COLO668 (cell line): ENCODE results near the gene BRI3BP.
"Not testable (repeated sequence)": the region's sequence is repeated elsewhere in the genome, so short reads cannot be mapped to it uniquely, and the experiment has no call there.

Source experiments
- DNase-seq: peaks from one replicate; lab custom pipeline; 2025; ENCODE audit not compliant: unreplicated experiment; lab: John Stamatoyannopoulos, UW

BRI3BP gene

DNA sequence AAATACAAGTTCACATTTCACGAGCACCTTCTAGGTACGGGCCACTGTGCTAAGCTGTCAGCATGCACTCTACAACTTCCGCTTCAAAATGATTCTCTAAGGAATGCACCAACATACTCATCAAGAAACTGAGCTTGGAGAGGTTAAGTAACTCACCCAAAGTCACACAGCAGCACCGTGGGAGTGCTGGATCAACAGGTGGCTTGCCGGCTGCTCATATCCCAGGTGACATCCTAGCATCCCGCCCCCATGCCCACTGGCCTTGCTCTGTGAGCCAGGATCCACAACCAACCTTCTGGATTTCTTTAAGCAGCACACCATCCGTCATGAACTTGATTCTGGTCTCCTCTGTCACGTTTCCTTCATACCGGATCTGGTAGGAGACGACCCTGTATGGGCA is 21.2 kb upstream of the BRI3BP start:
- DNase-seq = no peak

DNA sequence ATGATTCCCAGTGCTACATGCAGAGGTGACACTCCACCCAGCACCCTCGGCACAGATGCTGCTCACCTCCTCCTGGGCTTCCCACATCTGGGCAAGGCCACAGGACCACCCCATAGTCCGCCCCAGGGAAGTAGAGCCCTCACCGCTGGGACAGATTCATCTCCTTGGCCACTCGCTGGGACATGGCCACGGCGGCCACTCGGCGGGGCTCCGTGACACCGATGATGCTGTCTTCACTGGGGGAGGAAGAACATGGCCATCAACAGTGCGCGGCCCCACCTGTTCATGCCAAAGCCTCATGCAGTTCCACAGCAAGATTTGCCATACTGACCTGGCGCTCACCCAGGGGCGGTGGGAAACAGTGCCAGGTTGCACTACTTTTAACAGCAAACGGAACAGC is 18.2 kb upstream of the BRI3BP start:
- no peak for DNase-seq

DNA sequence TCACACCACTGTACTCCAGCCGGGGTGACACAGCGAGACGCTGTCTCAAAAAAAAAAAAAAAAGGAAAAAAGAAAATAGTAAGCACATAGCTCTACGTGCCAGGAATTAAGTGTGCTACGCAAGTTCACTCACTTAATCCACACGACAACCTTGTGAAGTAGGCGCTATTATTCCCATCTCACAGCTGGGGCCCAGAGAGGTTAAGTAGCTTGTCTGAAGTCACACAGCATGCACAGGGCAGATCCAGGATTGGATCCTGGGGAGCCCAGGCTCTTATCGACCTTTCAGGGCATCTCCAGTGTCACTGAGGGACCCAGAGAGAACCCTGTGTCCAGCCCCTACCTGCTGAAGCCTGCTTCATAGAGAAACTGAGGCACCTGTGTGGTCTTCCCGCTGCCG is 16.4 kb upstream of the BRI3BP start:
- no peak for DNase-seq

GRCh38 chr12:124979568-124979967 is 13.9 kb upstream of the BRI3BP start:
- DNase-seq = peak; percentile 11

- DNase-seq = no peak
These were observed 13.2 kb upstream of the BRI3BP start for GRCh38 chr12:124980098-124980892.

- DNase-seq = not testable (repeated sequence)
These were observed 6.6 kb upstream of the BRI3BP start for GRCh38 chr12:124986876-124987275.

- DNase-seq = peak; percentile 90
These were observed 395 bp upstream of the BRI3BP start for GRCh38 chr12:124992874-124993625.

DNA sequence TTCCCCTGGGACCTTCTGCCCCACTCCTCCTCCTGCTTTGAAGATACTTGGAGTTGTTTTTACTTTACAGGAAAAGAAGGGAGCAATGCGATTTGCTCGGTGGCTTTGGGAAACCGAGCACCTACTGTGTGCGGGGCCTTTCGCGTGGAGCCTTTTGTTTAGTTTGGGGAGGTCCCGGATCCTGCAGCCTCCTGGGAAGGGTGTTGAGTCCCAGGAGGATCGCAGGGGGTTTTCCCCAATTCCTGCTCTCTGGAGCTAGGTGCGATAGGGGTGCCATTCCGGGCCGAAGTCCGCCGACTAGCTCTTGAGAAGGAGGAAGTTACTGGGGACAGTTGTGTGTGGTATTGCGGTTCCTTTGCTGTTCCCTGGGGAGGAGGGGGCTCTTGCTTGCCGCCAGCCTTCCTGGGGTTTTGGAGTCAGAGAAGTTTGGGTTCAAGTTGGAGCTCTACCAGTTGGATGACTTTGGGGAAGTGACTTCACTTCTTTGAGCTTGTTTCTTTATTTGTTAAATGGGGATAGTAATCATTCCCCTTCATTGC is 1.1 kb downstream of the BRI3BP start:
- DNase-seq = peak; percentile 53

DNA sequence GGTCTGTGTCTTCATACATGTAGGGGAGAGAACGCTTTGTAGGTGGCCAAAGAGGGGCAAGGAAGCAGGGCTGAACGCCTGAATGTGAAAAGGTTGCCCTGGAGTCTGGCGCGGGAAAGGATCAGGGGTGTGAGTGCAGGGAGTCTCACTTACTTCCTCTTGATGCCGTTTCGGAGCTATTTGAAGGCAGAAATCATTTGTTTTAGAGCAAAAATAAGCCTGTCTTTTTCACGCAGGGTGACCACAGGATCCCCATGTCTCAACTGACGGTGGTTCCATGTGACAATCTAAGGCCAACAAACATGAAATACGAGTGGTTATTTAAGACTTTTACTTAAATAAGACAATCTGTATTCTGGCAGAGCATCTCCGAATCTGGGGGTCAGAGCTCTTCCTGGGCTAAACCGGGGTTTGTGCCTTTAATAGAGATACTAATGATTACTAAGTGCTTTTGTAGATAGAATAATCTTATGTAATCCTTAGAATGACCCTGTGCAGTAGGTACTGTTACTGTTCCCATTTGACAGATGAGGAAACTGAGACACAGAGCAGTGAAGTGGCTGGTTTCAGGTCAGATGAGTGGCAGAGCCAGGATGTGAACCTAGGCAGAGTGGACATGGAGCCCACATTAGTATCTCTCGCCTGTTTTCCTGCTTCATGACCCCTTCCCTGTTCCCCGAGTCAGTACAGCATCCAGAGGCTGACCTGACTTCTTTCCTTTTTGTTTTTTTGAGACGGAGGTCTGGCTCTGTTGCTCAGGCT is 1.9 kb downstream of the BRI3BP start:
- DNase-seq = peak; percentile 31

GRCh38 chr12:124998705-124999104 is 5.3 kb downstream of the BRI3BP start:
- no peak for DNase-seq

- no peak for DNase-seq
These were observed 8.2 kb downstream of the BRI3BP start for GRCh38 chr12:125001636-125002035.

- no peak for DNase-seq
These were observed 9.6 kb downstream of the BRI3BP start for GRCh38 chr12:125003021-125003420.

GRCh38 chr12:125004621-125005020 is 11.2 kb downstream of the BRI3BP start:
- DNase-seq = no peak

- no peak for DNase-seq
These were observed 12.2 kb downstream of the BRI3BP start for GRCh38 chr12:125005652-125006051.

DNA sequence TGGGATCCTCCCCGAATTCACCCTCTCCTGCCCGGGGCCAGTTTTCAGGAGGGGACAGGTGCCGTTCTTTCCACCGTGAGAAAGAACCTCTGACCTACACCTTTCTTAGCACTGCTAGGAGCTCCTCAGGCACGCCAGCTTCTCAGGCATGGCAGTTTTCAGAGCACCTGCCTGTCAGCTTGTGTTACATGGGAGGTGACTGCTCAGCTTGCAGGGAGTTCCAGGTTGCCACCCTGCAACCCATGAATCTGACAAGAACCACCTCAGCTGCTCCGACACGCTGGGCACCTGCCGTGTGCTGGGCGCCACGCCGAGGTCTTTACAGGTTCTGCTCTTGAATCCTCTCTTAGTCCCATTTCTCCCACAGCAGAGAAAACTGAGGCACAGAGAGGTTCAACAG is 12.9 kb downstream of the BRI3BP start:
- DNase-seq = peak; percentile 39

GRCh38 chr12:125013816-125014442 is 20.5 kb downstream of the BRI3BP start:
- DNase-seq = peak; percentile 31

DNA sequence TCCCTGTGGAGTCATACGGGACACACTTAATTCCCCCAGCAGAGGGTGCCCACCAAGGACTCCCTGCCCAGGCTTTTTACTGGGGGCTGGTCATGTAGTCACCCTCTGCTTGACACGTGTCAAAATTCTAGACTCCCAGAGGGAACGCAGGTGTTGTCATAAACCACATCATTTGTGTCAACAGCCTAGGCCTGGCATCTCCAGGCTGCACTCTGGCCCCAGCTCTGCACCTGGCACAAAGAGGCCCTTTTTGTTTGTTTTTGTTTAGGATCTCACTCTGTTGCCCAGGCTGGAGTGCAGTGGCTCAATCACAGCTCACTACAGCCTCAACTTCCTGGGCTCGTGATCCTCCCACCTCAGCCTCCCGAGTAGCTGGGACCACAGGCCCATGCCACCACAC is 21.1 kb downstream of the BRI3BP start:
- DNase-seq = peak; percentile 31

- peak; percentile 29 for DNase-seq
These were observed 22.4 kb downstream of the BRI3BP start for GRCh38 chr12:125015680-125016310.

DNA sequence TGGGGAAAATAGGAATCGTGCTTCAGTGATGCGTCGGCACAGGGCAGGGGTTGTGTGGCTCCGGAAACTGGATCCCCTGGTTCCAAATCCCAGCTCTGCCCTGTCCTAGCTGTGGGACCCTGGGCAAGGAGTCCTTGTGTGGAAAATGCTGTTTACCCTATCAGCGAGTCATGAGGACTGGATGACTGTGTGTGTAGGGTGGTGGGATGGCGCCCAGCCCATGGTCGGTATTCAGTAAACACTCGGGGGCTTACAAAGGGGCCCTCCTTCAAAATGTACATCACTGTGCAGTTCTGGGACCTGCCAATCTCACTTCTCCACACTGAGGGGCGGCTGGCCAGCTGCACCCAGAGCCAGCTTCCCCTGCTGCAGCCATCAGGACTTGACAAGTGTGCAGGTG is 24.4 kb downstream of the BRI3BP start:
- no peak for DNase-seq

GRCh38 chr12:125018356-125018755 is 24.9 kb downstream of the BRI3BP start:
- DNase-seq = no peak
